ENCODE measurements around the gene PLEKHJ1.

The PLEKHJ1 gene

GRCh38 chr19:2234996-2235380 is 1.1 kb downstream of the PLEKHJ1 start:
- no peak for DNase-seq (ENCODE audit: low spot score)

GRCh38 chr19:2233601-2234280 is 2.4 kb downstream of the PLEKHJ1 start:
- no peak for DNase-seq (ENCODE audit: low spot score)

- no peak for DNase-seq (ENCODE audit: low spot score)
Observed at GRCh38 chr19:2232286-2233151, 3.6 kb downstream of the PLEKHJ1 start.

- no peak for DNase-seq (ENCODE audit: low spot score)
Observed at GRCh38 chr19:2231621-2232221, 4.4 kb downstream of the PLEKHJ1 start.

- DNase-seq (ENCODE audit: low spot score): no peak
Observed at GRCh38 chr19:2230807-2231533, 5.2 kb downstream of the PLEKHJ1 start.

- DNase-seq (ENCODE audit: low spot score): no peak
Observed at GRCh38 chr19:2230033-2230531, 6.0 kb downstream of the PLEKHJ1 start.

DNA sequence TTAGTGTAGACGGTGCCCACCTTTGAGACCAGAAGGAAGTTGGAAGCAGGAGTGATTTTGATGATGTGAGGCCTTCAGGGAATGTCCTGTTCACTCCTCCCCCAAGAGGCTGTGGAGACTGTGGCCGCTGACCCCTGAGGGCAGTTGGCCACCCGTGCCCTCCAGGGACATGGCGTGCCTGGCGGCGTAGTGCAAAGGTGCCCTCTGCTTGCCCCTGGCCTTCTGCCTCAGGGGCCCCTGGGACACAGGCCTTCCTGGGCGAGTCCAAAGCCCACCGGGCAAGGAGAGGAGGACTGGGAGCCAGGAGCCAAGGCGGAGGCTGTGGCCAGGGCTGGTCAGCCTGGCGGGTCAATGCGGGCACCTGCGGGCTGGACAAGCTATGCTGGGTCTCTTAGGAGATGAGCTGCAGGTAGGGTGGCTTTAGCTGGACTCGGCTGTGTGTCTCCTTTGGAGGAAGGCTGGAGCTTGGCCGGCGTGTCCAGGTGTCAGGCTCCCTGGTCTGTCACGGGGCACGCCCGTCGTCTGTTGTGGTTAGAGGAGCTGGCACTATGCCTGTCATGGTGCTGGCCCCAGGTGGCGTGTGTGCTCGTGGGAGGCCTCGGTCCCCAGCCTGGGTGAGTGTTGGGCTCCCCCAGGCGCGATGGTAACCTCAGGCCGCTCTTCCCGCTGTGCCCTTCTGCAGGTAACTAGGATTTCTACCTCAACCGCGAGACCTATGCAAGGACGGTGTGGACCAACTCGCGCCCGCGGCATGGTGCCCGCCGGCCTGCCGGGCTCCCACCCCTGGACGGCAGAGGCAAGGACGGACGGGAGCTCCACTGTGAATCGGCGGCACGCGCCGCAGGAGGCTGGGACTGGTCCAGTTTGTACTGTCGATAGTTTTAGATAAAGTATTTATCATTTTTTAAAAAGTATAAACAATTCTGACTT is 6.8 kb downstream of the PLEKHJ1 start:
- no peak for DNase-seq (ENCODE audit: low spot score)

DNA sequence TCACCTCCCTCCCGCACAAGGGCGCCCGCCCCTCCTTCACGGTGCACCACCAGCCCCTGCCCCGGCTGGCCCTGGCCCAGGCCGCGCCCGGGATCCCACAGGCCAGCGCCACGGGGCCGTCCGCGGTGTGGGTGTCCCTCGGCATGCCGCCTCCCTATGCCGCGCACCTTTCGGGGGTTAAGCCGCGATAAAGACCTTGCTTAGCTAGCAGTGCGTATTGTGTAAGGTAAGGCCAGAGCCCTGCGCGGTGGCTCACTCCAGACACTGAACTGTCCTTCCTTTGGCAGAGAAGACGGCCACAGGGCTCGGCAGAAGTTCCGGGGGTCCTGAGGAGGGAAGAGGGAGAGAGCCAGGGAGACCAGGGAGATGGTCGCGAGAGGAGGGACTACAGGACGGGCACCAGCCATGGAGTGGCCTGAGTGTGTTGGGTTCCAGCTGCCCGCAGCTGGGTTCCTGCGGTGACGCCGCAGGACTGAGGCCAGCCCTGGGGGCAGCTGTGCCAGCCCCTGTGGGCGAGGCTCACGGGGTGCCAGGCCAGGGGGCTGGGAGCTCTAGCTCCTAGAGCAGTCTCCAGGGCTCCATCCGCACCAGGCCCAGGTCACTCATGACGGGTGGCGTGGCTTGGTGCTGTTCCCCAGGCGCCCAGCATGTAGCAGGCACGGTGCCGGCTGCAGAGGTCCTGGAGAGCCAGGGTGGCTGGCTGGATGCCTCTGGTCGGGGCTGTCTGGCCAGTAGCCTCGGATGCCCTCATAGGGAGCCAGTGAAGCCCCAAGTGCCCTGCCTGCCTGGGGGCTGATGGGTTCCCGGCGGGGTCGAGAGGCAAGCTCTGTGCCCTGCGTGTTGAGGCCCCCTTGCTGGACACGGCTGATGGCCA is 7.7 kb downstream of the PLEKHJ1 start:
- DNase-seq (ENCODE audit: low spot score): no peak

- no peak for DNase-seq (ENCODE audit: low spot score)
Observed at GRCh38 chr19:2227415-2228156, 8.5 kb downstream of the PLEKHJ1 start.

- no peak for DNase-seq (ENCODE audit: low spot score)
Observed at GRCh38 chr19:2226840-2227360, 9.2 kb downstream of the PLEKHJ1 start.

- DNase-seq (ENCODE audit: low spot score): no peak
Observed at GRCh38 chr19:2226051-2226839, 9.9 kb downstream of the PLEKHJ1 start.

GRCh38 chr19:2225415-2226050 is 10.6 kb downstream of the PLEKHJ1 start:
- no peak for DNase-seq (ENCODE audit: low spot score)

DNA sequence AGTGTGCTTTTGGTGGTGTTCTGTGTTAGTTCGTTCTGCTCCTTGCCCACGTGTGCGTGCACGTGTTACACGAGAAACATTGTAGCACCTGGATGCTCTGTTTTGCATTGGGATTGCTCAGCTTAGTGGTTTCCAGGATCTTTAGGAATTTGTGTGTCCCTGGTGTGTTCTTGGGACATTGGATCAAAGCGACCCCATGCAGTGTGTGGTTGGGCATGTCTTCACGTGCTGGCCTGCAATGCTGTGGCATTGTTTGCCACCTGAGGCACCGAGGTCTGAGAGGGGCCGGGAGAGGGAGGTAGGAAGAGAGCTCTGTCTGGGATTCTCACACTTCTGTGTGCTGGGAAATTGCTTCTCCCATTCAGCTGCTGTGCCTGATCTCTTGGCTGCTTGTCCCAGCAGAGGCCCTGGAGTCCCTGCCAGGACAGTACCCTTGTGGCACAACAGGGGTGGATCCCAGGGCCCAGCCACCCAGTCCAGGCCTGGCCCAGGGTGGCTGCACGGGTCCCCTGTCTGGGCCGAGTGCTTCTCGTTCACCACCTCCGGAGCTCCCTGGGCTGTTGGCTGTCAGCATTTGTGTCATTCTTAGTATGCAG is 11.3 kb downstream of the PLEKHJ1 start:
- DNase-seq (ENCODE audit: low spot score): no peak

DNA sequence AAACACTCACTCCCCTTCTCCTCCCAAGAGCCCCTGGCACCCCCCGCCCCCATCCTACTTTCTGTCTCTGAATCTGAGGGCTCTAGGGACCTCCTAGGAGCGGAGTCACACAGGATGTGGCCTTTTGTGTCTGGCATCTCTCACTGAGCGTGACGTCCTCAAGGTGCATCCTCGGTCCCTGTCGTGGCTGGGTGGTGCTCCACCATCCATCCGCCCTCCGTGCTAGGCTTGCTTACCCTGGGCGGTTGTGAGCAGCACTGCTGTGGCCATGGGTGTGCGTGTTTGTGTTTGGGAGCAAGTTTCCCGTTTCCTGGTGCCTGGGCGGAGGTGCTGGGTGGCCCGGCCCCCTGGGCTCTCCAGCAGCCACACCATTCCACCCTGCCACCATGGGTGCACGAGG is 12.2 kb downstream of the PLEKHJ1 start:
- DNase-seq (ENCODE audit: low spot score): no peak

DNA sequence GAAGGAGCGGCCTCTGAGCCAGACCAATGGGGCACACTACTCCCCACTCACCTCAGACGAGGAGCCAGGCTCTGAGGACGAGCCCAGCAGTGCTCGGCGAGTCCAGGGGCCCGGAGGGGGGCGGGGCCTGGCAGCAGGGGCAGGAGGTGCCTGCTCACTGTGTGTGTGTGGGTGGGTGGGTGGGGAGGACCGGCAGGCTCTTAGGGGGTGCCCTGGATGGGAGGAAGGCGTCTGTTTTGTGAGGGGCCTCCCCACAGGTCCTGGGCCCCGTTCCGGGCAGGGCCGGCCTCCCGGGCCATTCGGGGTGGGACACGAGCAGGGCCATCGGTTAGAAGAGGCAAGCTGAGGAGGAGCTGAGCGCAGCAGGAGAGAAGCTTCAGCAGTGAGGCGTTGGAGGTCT is 12.7 kb downstream of the PLEKHJ1 start:
- DNase-seq (ENCODE audit: low spot score): no peak

GRCh38 chr19:2221918-2222317 is 14.2 kb downstream of the PLEKHJ1 start:
- DNase-seq (ENCODE audit: low spot score): no peak

DNA sequence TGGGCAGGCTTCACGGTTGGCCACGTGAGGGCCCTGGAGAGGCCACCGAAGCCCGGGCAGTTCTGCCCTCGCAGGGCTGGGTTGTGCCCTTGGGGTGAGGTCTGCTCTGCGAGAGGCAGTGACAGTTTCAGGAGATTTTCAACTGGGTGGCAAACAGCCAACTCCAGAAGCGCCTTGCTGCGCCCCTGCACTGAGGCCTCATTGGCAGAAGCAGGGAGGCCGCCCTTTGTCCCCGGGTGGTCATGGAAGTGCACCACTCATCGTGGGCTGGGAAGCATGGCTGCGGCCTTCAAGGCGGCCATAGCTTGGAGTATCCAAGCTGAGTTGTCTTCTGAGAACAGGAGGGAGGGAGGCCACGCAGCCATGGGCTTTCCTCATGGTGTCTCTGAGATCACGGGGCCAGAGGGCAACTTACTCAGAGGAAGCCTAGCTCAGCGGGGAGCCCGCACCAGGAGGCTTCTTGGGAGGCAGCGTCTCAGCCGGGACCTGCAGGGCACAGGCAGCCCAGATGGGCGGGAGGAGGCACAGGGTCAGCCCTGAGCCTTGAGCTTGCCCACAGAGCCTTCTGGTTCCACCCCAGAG is 14.8 kb downstream of the PLEKHJ1 start:
- DNase-seq (ENCODE audit: low spot score): no peak
